Lung (tissue), 12 donors: ENCODE results near the gene KRT25. TPM values are rescaled to one million over a fixed set of nuclear protein-coding genes. Genes with fewer than 3 reads are reported as not detected.

Experiments
- ATAC-seq: fragments of 200-7000 bp; cut with Tn5 transposase; one replicate; pipeline ENCODE4 v1.9.1; 2020; ENCODE audit warnings: moderate number of reproducible peaks; ENCODE audit not compliant: insufficient read depth, low FRiP score
- DNase-seq, 3 donors: peaks; one replicate each; pipeline ENCODE4 v3.0.0-alpha.2; 2013 to 2017
- H3K27ac ChIP-seq, 2 donors: one replicate each; pipeline ENCODE4 v1.5.1; 2013; ENCODE audit warnings: mild to moderate bottlenecking in 2 of 2, moderate library complexity in 2 of 2, control low read depth in 1 of 2, inconsistent platforms in 1 of 2, low read depth in 1 of 2, low read length in 1 of 2
- H3K27me3 ChIP-seq, 3 donors: one replicate each; pipeline ENCODE4 v1.5.1; 2013; ENCODE audit warnings: low read length in 2 of 3; ENCODE audit not compliant: control insufficient read depth in 3 of 3, insufficient read depth in 3 of 3
- H3K36me3 ChIP-seq, 4 donors: one replicate each; pipeline ENCODE4 v1.5.1; 2013; ENCODE audit warnings: low read length in 4 of 4, mild to moderate bottlenecking in 1 of 4, moderate library complexity in 1 of 4; ENCODE audit not compliant: control insufficient read depth in 4 of 4, insufficient read depth in 4 of 4
- H3K4me1 ChIP-seq, 5 donors: one replicate each; pipeline ENCODE4 v1.5.1; 2013; ENCODE audit warnings: low read length in 5 of 5, mild to moderate bottlenecking in 2 of 5, moderate library complexity in 1 of 5; ENCODE audit not compliant: control insufficient read depth in 5 of 5, insufficient read depth in 5 of 5
- H3K4me3 ChIP-seq: one replicate; pipeline ENCODE4 v1.5.1; 2013; ENCODE audit warnings: mild to moderate bottlenecking, control low read depth, moderate library complexity
- H3K9ac ChIP-seq, 2 donors: one replicate each; pipeline ENCODE4 v1.5.1; 2013; ENCODE audit warnings: low read length in 2 of 2, control low read depth in 1 of 2; ENCODE audit not compliant: insufficient read depth in 1 of 2
- H3K9me3 ChIP-seq, 4 donors: one replicate each; pipeline ENCODE4 v1.5.1; 2013; ENCODE audit warnings: low read length in 3 of 4, mild to moderate bottlenecking in 1 of 4, moderate library complexity in 1 of 4; ENCODE audit not compliant: control insufficient read depth in 4 of 4, insufficient read depth in 3 of 4
- CTCF ChIP-seq: IDR thresholded peaks from 2 replicates; pipeline ENCODE4 v1.5.1; 2012; ENCODE audit warnings: mild to moderate bottlenecking; ENCODE audit errors: control extremely low read depth, extremely low read depth
- WGBS, 2 donors: extraction: QIAGEN DNeasy Blood & Tissue Kit; methylation state at CpG; one replicate each; pipeline ENCODE4 v1.1.7; 2013; 5-methylcytosine and 5-hydroxymethylcytosine counted together
- polyA plus RNA-seq, 2 donors: library from polyadenylated mRNA; stranded (reverse); fragments of 200-250 nt; gene quantifications; one replicate each; pipeline ENCODE4 v1.2.1, GENCODE V29; 2013
- total RNA-seq, 2 donors: library from RNA; depleted of rRNA in 1 of 2; stranded (reverse); fragments of >200 nt in 1 of 2; gene quantifications; one replicate each; pipeline ENCODE4 v1.2.1, GENCODE V29; 2014 to 2021
- donor health status: control.
- donor health status: control.
- donor health status: Bipolar disorder and iron deficiency.
- donor health status: healthy.
- donor health status: DM: yes; HTN: yes; CAD: no.

The KRT25 gene
- total and polyA plus RNA-seq, 4 donors: not detected

GRCh38 chr17:40799859-40800258 lies 44.7 kb upstream of the KRT25 start, which contains the start of gene KRT28:
Gene KRT28, minus strand, starts transcription at chr17:40799959. Its CDS starts 66 bp downstream, at chr17:40799893.
- DNase-seq (no peak), ATAC-seq (no peak)
- Histone ChIP-seq H3K4me1 (no peaks in the 10 kb centered on the region), H3K27me3 (peaks cover 0 to 32% (median 25%) of the 10 kb centered on the region in 3 donors), H3K9me3 (no peaks in the 10 kb centered on the region), H3K27ac (no peak within 1 kb of the TSS), H3K9ac (no peak within 1 kb of the TSS), H3K4me3 (no peak within 1 kb of the TSS), H3K36me3 (no peaks in the 10 kb centered on the region)
- no peak for TF ChIP-seq CTCF
- WGBS, 2 donors: 77 to 91% methylated on average over 3 of the region's 3 CpGs

DNA sequence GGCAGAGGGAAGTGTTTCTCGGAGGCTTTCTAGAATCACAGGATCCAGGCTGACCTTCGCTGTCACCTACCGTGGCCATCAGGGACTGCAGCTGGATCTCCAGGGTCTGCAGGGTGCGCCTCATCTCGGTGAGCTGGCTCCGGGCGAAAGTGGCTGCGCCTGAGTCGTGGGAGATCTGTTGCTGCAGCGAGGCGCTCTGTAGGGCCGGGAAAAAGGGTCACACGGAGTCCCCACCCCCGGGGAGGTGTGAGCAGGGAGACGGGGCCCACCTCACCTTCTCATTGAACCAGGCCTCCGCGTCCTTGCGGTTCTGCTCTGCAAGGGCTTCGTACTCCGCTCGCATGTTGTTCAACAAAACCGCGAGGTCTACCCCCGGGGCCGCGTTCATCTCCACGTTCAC lies 41.7 kb upstream of the KRT25 start:
- no peaks in the 10 kb centered on the region for H3K9me3 ChIP-seq
- peaks cover 0 to 24% (median 18%) of the 10 kb centered on the region in 3 donors for H3K27me3 ChIP-seq
- no peak for DNase-seq
- H3K27ac ChIP-seq: no peak overlapping the region
- WGBS, 2 donors: 79 to 80% methylated on average over 27 of the region's 27 CpGs
- H3K4me3 ChIP-seq: no peak overlapping the region
- peaks cover 0 to 4% (median 0%) of the 10 kb centered on the region in 5 donors for H3K4me1 ChIP-seq
- no peak overlapping the region for H3K9ac ChIP-seq
- no peaks in the 10 kb centered on the region for H3K36me3 ChIP-seq
- TF ChIP-seq CTCF: no peak
- ATAC-seq: no peak

DNA sequence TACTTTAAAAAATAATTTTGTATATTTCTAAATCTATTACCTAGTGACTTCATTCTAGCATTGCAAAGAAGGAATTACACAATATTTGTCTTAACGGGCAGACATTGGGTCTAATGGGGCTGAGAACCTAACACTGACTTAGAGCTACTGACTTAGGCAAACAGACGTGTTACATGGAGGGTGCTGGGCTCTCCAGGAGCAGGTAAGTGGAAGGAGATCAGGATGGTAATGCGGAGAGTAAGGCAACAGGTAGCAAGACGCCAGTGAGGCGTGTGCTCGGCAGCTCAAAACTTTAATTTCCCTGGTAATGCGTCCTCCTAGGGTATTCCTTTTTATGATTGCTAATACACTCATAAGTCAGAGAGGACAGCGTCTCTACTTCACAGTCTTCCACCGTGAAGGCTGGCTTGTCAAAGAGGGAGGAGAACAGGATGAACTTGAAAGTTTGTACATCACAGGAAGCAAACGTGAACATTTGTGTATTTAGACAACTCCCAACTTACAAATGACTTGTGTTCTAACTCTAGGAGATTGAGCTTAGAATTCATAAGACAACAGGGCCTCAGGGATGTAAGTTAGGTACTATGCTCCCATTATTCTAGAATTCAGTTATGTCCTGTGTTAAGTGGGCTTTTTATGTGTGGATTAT lies 40.0 kb upstream of the KRT25 start:
- 60 to 72% methylated on average over 10 of the region's 10 CpGs for WGBS, 2 donors
- H3K36me3 ChIP-seq: no peaks in the 10 kb centered on the region
- no peak overlapping the region for H3K9ac ChIP-seq
- DNase-seq (no peak), ATAC-seq (no peak)
- no peak for TF ChIP-seq CTCF
- H3K27me3 ChIP-seq: peaks cover 0 to 9% (median 7%) of the 10 kb centered on the region in 3 donors
- H3K9me3 ChIP-seq: no peaks in the 10 kb centered on the region
- no peak overlapping the region for H3K27ac ChIP-seq
- no peak overlapping the region for H3K4me3 ChIP-seq
- peaks cover 0 to 19% (median 0%) of the 10 kb centered on the region in 5 donors for H3K4me1 ChIP-seq

- ATAC-seq (no peak), DNase-seq (no peak)
- WGBS, 2 donors: 74 to 78% methylated on average over 2 of the region's 2 CpGs
- H3K9ac ChIP-seq: no peak overlapping the region
- H3K27ac ChIP-seq: no peak overlapping the region
- peaks cover 0 to 7% (median under 1%) of the 10 kb centered on the region in 3 donors for H3K27me3 ChIP-seq
- H3K9me3 ChIP-seq: no peaks in the 10 kb centered on the region
- TF ChIP-seq CTCF: no peak
- no peak overlapping the region for H3K4me3 ChIP-seq
- H3K4me1 ChIP-seq: peaks cover 0 to 19% (median 0%) of the 10 kb centered on the region in 5 donors
- no peaks in the 10 kb centered on the region for H3K36me3 ChIP-seq
Measured at GRCh38 chr17:40794466-40794865, 39.3 kb upstream of the KRT25 start.
